Measurements from ENCODE around the gene TOM1L2.

DNA sequence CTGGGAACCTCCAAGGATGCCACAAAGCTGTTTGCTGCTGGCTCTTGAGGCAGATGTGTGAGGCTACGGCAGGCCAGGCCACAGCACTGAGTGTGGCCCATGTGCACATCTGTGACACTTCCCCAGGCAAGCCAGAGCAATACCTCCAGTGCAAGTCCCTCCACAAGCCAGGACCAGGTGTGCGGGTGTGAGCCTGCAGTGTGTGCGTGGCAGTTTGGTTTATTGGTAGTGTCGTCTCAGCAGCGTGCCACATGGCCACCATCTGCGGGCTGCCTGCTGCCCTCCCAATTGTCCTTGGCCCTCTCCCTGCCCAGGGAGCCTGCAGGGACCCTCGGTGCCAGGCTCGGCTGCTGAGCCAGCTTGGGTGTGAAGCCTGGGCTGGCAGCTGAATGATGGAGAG is 125.6 kb downstream of the TOM1L2 start:
- TF ChIP-seq TAF1 (IDR thresholded peaks at IDR 0.05; ENCODE audit: low read depth) = no peak
- no peak for TF ChIP-seq TCF12 (IDR thresholded peaks at IDR 0.05; ENCODE audit: low read depth)
- TF ChIP-seq, protein P1, sequence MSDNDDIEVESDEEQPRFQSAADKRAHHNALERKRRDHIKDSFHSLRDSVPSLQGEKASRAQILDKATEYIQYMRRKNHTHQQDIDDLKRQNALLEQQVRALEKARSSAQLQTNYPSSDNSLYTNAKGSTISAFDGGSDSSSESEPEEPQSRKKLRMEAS (IDR thresholded peaks at IDR 0.05) = no peak
- TF ChIP-seq EGR1 (IDR thresholded peaks at IDR 0.05) = no peak
- TF ChIP-seq FOXM1 (IDR thresholded peaks at IDR 0.05; ENCODE audit: borderline replicate concordance, low read depth) = no peak
- TF ChIP-seq RAD21 (IDR thresholded peaks at IDR 0.05; ENCODE audit: low read depth) = no peak
- TF ChIP-seq, protein P2, sequence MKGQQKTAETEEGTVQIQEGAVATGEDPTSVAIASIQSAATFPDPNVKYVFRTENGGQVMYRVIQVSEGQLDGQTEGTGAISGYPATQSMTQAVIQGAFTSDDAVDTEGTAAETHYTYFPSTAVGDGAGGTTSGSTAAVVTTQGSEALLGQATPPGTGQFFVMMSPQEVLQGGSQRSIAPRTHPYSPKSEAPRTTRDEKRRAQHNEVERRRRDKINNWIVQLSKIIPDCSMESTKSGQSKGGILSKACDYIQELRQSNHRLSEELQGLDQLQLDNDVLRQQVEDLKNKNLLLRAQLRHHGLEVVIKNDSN (IDR thresholded peaks at IDR 0.05) = no peak
- no peak for TF ChIP-seq EP300 (IDR thresholded peaks at IDR 0.05; ENCODE audit: borderline replicate concordance)
- TF ChIP-seq ZBTB7A (IDR thresholded peaks at IDR 0.05; ENCODE audit: low read depth) = no peak
- TF ChIP-seq, protein P3, sequence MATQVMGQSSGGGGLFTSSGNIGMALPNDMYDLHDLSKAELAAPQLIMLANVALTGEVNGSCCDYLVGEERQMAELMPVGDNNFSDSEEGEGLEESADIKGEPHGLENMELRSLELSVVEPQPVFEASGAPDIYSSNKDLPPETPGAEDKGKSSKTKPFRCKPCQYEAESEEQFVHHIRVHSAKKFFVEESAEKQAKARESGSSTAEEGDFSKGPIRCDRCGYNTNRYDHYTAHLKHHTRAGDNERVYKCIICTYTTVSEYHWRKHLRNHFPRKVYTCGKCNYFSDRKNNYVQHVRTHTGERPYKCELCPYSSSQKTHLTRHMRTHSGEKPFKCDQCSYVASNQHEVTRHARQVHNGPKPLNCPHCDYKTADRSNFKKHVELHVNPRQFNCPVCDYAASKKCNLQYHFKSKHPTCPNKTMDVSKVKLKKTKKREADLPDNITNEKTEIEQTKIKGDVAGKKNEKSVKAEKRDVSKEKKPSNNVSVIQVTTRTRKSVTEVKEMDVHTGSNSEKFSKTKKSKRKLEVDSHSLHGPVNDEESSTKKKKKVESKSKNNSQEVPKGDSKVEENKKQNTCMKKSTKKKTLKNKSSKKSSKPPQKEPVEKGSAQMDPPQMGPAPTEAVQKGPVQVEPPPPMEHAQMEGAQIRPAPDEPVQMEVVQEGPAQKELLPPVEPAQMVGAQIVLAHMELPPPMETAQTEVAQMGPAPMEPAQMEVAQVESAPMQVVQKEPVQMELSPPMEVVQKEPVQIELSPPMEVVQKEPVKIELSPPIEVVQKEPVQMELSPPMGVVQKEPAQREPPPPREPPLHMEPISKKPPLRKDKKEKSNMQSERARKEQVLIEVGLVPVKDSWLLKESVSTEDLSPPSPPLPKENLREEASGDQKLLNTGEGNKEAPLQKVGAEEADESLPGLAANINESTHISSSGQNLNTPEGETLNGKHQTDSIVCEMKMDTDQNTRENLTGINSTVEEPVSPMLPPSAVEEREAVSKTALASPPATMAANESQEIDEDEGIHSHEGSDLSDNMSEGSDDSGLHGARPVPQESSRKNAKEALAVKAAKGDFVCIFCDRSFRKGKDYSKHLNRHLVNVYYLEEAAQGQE (IDR thresholded peaks at IDR 0.05; ENCODE audit: low read depth) = no peak
- TF ChIP-seq CREB1 (IDR thresholded peaks at IDR 0.05; ENCODE audit: low read depth) = no peak

Data from Ishikawa (cell line).